Measurements from ENCODE around the gene FBXO31. TPM values are rescaled to one million over a fixed set of nuclear protein-coding genes. Genes with fewer than 3 reads are reported as not detected.

The FBXO31 gene
- total and polyA plus RNA-seq, 9 of the 15 experiments (the other 6 are each of a cell fraction or from before 2014, with no cell fraction given), result 0.18 to 33.3 (median 10.9) TPM

DNA sequence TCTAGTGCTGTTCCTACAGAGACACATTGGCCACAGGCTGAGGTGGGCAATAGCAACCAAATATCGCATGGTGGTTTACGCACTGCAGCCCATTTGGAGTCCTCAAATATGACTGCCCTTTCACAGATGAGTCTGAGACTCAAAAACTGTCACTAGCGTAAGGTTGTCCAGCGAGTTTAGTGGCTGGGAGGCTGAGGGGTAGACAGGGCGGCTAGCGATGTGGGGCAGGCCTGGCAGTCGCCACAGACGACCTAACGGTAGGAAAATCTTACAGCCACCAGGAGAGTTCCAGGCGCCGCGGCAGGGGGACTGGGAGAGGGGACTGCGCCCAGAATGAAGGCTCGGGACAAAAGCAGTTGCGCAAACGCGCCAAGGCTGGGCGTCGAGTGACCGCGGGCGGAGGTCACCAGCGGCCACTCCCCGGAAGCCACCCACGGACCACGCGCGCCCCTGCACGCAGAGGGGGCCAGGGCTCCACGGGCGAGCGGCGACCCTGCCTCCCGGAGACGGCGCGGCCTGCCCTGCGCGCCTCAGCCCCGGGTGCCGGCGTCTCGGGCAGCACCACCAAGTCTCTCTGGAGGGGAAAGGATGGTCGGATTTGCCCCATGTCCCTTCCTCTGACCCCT lies 7.9 kb upstream of the FBXO31 start (continued):
- TF ChIP-seq, protein P1, sequence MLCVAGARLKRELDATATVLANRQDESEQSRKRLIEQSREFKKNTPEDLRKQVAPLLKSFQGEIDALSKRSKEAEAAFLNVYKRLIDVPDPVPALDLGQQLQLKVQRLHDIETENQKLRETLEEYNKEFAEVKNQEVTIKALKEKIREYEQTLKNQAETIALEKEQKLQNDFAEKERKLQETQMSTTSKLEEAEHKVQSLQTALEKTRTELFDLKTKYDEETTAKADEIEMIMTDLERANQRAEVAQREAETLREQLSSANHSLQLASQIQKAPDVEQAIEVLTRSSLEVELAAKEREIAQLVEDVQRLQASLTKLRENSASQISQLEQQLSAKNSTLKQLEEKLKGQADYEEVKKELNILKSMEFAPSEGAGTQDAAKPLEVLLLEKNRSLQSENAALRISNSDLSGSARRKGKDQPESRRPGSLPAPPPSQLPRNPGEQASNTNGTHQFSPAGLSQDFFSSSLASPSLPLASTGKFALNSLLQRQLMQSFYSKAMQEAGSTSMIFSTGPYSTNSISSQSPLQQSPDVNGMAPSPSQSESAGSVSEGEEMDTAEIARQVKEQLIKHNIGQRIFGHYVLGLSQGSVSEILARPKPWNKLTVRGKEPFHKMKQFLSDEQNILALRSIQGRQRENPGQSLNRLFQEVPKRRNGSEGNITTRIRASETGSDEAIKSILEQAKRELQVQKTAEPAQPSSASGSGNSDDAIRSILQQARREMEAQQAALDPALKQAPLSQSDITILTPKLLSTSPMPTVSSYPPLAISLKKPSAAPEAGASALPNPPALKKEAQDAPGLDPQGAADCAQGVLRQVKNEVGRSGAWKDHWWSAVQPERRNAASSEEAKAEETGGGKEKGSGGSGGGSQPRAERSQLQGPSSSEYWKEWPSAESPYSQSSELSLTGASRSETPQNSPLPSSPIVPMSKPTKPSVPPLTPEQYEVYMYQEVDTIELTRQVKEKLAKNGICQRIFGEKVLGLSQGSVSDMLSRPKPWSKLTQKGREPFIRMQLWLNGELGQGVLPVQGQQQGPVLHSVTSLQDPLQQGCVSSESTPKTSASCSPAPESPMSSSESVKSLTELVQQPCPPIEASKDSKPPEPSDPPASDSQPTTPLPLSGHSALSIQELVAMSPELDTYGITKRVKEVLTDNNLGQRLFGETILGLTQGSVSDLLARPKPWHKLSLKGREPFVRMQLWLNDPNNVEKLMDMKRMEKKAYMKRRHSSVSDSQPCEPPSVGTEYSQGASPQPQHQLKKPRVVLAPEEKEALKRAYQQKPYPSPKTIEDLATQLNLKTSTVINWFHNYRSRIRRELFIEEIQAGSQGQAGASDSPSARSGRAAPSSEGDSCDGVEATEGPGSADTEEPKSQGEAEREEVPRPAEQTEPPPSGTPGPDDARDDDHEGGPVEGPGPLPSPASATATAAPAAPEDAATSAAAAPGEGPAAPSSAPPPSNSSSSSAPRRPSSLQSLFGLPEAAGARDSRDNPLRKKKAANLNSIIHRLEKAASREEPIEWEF (CRISPR knock-in tag; IDR thresholded peaks at IDR 0.05), result no peak
- TF ChIP-seq HSF4 (CRISPR knock-in tag; IDR thresholded peaks at IDR 0.05; ENCODE audit: borderline replicate concordance), result no peak; the same call in 1 of the 2 replicates
- no peak for TF ChIP-seq U2AF1 (optimal IDR thresholded peaks at IDR 0.05; ENCODE audit: low read depth, low read length)
- TF ChIP-seq NR2F6 (CRISPR knock-in tag; IDR thresholded peaks at IDR 0.05), result no peak
- TF ChIP-seq KDM5B (IDR thresholded peaks at IDR 0.05; ENCODE audit: insufficient replicate concordance, low read depth, low read length), result no peak
- TF ChIP-seq, protein P2, sequence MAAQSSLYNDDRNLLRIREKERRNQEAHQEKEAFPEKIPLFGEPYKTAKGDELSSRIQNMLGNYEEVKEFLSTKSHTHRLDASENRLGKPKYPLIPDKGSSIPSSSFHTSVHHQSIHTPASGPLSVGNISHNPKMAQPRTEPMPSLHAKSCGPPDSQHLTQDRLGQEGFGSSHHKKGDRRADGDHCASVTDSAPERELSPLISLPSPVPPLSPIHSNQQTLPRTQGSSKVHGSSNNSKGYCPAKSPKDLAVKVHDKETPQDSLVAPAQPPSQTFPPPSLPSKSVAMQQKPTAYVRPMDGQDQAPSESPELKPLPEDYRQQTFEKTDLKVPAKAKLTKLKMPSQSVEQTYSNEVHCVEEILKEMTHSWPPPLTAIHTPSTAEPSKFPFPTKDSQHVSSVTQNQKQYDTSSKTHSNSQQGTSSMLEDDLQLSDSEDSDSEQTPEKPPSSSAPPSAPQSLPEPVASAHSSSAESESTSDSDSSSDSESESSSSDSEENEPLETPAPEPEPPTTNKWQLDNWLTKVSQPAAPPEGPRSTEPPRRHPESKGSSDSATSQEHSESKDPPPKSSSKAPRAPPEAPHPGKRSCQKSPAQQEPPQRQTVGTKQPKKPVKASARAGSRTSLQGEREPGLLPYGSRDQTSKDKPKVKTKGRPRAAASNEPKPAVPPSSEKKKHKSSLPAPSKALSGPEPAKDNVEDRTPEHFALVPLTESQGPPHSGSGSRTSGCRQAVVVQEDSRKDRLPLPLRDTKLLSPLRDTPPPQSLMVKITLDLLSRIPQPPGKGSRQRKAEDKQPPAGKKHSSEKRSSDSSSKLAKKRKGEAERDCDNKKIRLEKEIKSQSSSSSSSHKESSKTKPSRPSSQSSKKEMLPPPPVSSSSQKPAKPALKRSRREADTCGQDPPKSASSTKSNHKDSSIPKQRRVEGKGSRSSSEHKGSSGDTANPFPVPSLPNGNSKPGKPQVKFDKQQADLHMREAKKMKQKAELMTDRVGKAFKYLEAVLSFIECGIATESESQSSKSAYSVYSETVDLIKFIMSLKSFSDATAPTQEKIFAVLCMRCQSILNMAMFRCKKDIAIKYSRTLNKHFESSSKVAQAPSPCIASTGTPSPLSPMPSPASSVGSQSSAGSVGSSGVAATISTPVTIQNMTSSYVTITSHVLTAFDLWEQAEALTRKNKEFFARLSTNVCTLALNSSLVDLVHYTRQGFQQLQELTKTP (IDR thresholded peaks at IDR 0.05; ENCODE audit: low read depth in 1 of 2, partially characterized antibody in 2 of 2), result peak; percentile 45 to 49
- TF ChIP-seq, protein P3, sequence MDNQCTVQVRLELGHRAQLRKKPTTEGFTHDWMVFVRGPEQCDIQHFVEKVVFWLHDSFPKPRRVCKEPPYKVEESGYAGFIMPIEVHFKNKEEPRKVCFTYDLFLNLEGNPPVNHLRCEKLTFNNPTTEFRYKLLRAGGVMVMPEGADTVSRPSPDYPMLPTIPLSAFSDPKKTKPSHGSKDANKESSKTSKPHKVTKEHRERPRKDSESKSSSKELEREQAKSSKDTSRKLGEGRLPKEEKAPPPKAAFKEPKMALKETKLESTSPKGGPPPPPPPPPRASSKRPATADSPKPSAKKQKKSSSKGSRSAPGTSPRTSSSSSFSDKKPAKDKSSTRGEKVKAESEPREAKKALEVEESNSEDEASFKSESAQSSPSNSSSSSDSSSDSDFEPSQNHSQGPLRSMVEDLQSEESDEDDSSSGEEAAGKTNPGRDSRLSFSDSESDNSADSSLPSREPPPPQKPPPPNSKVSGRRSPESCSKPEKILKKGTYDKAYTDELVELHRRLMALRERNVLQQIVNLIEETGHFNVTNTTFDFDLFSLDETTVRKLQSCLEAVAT (IDR thresholded peaks at IDR 0.05), result 0 out of 4 replicates have a peak, but pooled peaks of 1 of the 2 experiments have one; percentile 49
- TF ChIP-seq, protein P4, sequence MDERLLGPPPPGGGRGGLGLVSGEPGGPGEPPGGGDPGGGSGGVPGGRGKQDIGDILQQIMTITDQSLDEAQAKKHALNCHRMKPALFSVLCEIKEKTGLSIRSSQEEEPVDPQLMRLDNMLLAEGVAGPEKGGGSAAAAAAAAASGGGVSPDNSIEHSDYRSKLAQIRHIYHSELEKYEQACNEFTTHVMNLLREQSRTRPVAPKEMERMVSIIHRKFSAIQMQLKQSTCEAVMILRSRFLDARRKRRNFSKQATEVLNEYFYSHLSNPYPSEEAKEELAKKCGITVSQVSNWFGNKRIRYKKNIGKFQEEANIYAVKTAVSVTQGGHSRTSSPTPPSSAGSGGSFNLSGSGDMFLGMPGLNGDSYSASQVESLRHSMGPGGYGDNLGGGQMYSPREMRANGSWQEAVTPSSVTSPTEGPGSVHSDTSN (CRISPR knock-in tag; IDR thresholded peaks at IDR 0.05; ENCODE audit: low read depth), result no peak
- TF ChIP-seq, protein P4 (tag; conservative IDR thresholded peaks at IDR 0.05; ENCODE audit: low read depth), result no peak
- TF ChIP-seq ARID1B (IDR thresholded peaks at IDR 0.05), result 0 out of 2 replicates have a peak, but pooled peaks have one; percentile 26

Data from K562 (cell line).